Posterior vena cava (tissue), 2 donors: ENCODE results near the gene CCL21. TPM values are rescaled to one million over a fixed set of nuclear protein-coding genes. Genes with fewer than 3 reads are reported as not detected.

ENCODE experiments used
- DNase-seq: peaks from one replicate; pipeline ENCODE4 v3.0.0-alpha.2; 2020; ENCODE audit warnings: low spot score
- intact Hi-C, 2 donors: fragments of 100-400 bp; cut with DNase I; formaldehyde crosslinking; loops; one replicate each; pipeline versions ENCODE4 v1.14.1 to v1.14.2; 2022 to 2023
- total RNA-seq, 2 donors: library from RNA; stranded (reverse); fragmentation: NEBNext Ultra II Directional; extraction: Animal tissue kit (Norgen Biotek cat#: 25700); gene quantifications; one replicate each; pipeline ENCODE4 v1.2.1, GENCODE V29; 2021
- donor health status: DM: yes; HTN: yes; CAD: no.
- donor health status: DM: yes; HTN: yes; CAD: no.

CCL21 gene
- total RNA-seq, 2 donors from 2014 or later, result 143 to 161 TPM

GRCh38 chr9:34684816-34685215, 25.1 kb downstream of the CCL21 start:
- DNase-seq, result no peak
- intact Hi-C loops, result no loop called here

DNA sequence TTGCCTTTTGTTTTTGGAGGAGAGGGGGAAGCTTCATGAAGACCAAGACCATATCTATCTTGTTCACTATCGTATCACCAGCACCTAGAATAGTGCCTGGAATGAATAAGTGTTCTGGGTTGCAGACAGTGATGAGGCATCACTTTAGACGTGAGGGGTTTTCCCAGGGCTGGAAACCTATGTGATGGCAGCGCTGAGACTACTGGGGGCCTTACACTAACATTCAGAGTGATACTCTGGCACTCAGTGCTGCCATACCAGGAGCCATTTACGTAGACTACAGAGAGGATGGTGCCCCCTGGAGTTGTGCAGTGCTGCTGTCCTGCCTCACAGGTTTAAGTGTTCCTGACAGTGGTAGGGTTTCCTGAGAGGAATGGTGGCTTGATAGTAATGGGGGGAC, 25.8 kb downstream of the CCL21 start:
- intact Hi-C loops, result no loop called here
- DNase-seq, result no peak

DNA sequence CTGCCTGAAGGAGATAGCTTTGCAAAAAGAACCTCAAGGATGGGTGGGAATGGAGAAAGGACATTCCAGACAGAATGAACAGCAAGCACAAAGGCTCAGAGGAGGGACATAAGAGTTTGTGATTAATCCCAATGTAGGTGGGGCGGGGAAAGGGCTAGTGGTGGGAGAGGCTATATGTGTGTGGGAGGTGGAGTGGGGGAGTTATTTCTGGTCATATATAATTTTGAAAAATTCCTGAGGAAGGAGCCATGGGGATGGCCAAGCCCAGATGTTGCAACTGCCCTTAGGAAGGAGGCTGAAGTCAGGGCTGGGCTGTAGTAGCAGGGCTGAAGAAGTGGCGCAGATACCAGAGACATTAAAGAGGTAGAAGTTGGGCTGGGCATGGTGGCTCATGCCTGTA, 34.1 kb downstream of the CCL21 start:
- intact Hi-C loops, result no loop called here
- no peak for DNase-seq

GRCh38 chr9:34675048-34675714, 34.8 kb downstream of the CCL21 start:
- peak; percentile 93 for DNase-seq
- intact Hi-C loops, result no loop called here

DNA sequence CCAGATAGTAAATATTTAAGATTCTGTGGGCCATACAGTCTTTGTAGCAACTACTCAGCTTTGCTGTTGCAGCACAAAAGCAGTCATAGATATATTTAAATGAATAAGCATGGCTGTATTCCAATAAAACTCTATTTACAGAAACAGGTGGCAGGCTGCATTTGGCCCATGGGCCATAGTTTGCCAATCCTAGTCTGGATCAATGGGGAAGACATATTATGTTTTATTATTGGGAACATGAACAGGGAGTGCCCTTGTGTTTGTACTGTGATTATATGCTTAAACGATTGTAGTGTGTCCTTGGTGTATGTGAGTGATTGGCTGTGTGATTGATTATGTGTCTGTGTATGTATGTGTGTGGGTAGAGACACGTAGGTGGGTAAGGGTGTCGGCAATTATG, 35.5 kb downstream of the CCL21 start:
- no peak for DNase-seq
- intact Hi-C loops, result no loop called here

- no peak for DNase-seq
- intact Hi-C loops, result no loop called here
Measured at GRCh38 chr9:34671307-34671706, 38.6 kb downstream of the CCL21 start.

- intact Hi-C loops, result no loop called here
- no peak for DNase-seq
Measured at GRCh38 chr9:34669809-34670562, 40.0 kb downstream of the CCL21 start.

GRCh38 chr9:34665381-34666250, 44.3 kb downstream of the CCL21 start:
- intact Hi-C loops, result no loop called here
- peak; percentile 98 for DNase-seq

DNA sequence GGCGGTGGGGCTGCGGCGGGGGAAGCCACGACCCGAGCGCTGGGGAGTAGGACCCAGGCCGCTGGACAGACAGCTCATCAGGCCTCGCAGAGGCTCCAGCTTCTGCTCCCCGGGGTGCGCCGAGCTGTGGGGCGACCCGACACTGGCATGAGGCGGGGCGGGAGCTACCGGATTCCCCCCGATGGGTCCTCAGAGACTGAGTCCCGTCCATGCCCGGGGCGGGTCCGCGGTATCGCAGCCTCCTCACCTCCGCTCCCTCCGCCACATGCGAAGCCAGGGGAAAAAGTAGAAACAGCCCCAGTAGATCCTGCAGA, 44.9 kb downstream of the CCL21 start:
- DNase-seq, result no peak
- intact Hi-C loops, result no loop called here

GRCh38 chr9:34664281-34665066, 45.5 kb downstream of the CCL21 start:
- DNase-seq, result peak; percentile 95
- intact Hi-C loops, result no loop called here

DNA sequence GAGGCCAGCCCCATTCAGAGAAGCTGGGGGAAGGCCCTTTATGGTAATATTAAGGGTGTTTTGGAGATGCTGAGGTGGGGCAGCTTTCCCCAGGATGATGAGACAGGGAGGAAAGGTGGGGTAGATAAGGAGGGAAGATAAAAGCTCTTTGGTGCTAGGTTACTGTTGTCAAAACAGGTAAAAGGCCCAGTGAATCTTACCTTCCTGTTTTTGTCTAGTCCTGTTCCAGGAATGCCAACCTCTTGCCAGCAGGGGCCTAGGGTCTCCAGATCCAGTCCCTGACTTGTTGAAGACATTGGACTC, 46.7 kb downstream of the CCL21 start:
- intact Hi-C loops, result no loop called here
- no peak for DNase-seq

- DNase-seq, result no peak
- intact Hi-C loops, result no loop called here
Measured at GRCh38 chr9:34662526-34663302, 47.2 kb downstream of the CCL21 start, which contains the start of gene CCL27. Gene CCL27, minus strand, starts transcription at chr9:34662657. Its CDS starts 24 bp downstream, at chr9:34662633.

GRCh38 chr9:34659592-34660253, 50.2 kb downstream of the CCL21 start:
- DNase-seq, result no peak
- intact Hi-C loops, result no loop called here

Other genes starting within 250 kb of the CCL21 start
- gene ENHO, start 187.1 kb downstream of the CCL21 start, total RNA-seq, result under 1 TPM; 0.24 to 0.74 TPM
- gene CNTFR, start 120.4 kb downstream of the CCL21 start, total RNA-seq, result 10 to 100 TPM in 1 of 2 donors, 1 to 10 TPM in 1; 7.0 to 15.5 TPM
- gene RPP25L, start 98.0 kb downstream of the CCL21 start, total RNA-seq, result 10 to 100 TPM in 1 of 2 donors, 1 to 10 TPM in 1; 5.1 to 10.8 TPM
- 10 to 100 TPM; 73.8 to 77.0 TPM for gene DCTN3, start 89.6 kb downstream of the CCL21 start, total RNA-seq
- not detected for gene ARID3C, start 81.1 kb downstream of the CCL21 start, total RNA-seq
- gene SIGMAR1, start 72.3 kb downstream of the CCL21 start, total RNA-seq, result 10 to 100 TPM; 38.1 to 48.5 TPM
- gene GALT, start 63.5 kb downstream of the CCL21 start, total RNA-seq, result 10 to 100 TPM; 22.2 to 33.0 TPM
- gene IL11RA, start 58.0 kb downstream of the CCL21 start, total RNA-seq, result 10 to 100 TPM; 12.6 to 34.2 TPM
- under 1 TPM in 1 of 2 donors, not detected in 1; 0.33 TPM for gene CCL27, start 47.5 kb downstream of the CCL21 start, total RNA-seq
- gene CCL19, start 18.9 kb downstream of the CCL21 start, total RNA-seq, result 10 to 100 TPM; 15.2 to 27.1 TPM
- 1 to 10 TPM in 1 of 2 donors, under 1 TPM in 1; 0.93 to 1.0 TPM for gene PHF24, start 248.1 kb upstream of the CCL21 start, total RNA-seq